Measurements from ENCODE around the gene CFAP69. TPM values are rescaled to one million over a fixed set of nuclear protein-coding genes. Genes with fewer than 3 reads are reported as not detected.

The CFAP69 gene
- total RNA-seq, 1 experiment from 2014 or later = 15.0 TPM

- no peak overlapping the region for H2AFZ ChIP-seq
- POLR2A ChIA-PET (ENCODE audit: unreplicated experiment) = no interaction called here
- no TSS peak for BruUV-seq (replicated peaks)
- H3K9me3 ChIP-seq (ENCODE audit: insufficient read depth, low read depth) = no peaks in the 10 kb centered on the region
- TF ChIP-seq CTCF (conservative IDR thresholded peaks at IDR 0.05) (no peak), EZH2 (IDR thresholded peaks at IDR 0.05; ENCODE audit: low read depth) (no peak)
- 0 out of 2 replicates have a peak, but pooled peaks cover 7% of the 10 kb centered on the region for H3K36me3 ChIP-seq (ENCODE audit: low read depth)
- no peaks in the 10 kb centered on the region for H3F3A ChIP-seq (ENCODE audit: insufficient read depth, low read depth)
- H3K27ac ChIP-seq = no peak overlapping the region
- H3K79me2 ChIP-seq (ENCODE audit: low read depth) = no peaks in the 10 kb centered on the region
- DNase-seq = no peak
- H4K20me1 ChIP-seq (ENCODE audit: insufficient read depth) = no peaks in the 10 kb centered on the region
- CTCF ChIA-PET = no interaction called here
- no peaks in the 10 kb centered on the region for H3K4me1 ChIP-seq (replicated peaks; ENCODE audit: insufficient read depth)
- H3K27me3 ChIP-seq (ENCODE audit: insufficient read depth, low read depth) = no peaks in the 10 kb centered on the region
- H3K4me3 ChIP-seq = no peak overlapping the region
- intact Hi-C loops (cut with micrococcal nuclease; ENCODE audit: unreplicated experiment) = no loop called here
- H3K9me2 ChIP-seq (ENCODE audit: insufficient read depth) = no peaks in the 10 kb centered on the region
- H3K4me2 ChIP-seq = no peak overlapping the region
These were observed 64.9 kb downstream of the CFAP69 start for GRCh38 chr7:90309872-90310271.

GRCh38 chr7:90311175-90311574, 66.2 kb downstream of the CFAP69 start:
- H3K9me2 ChIP-seq (ENCODE audit: insufficient read depth) = no peaks in the 10 kb centered on the region
- 0 out of 2 replicates have a peak, but pooled peaks cover 7% of the 10 kb centered on the region for H3K36me3 ChIP-seq (ENCODE audit: low read depth)
- no peaks in the 10 kb centered on the region for H3K79me2 ChIP-seq (ENCODE audit: low read depth)
- POLR2A ChIA-PET (ENCODE audit: unreplicated experiment) = no interaction called here
- intact Hi-C loops (cut with micrococcal nuclease; ENCODE audit: unreplicated experiment) = no loop called here
- H4K20me1 ChIP-seq (ENCODE audit: insufficient read depth) = no peaks in the 10 kb centered on the region
- no peaks in the 10 kb centered on the region for H3K9me3 ChIP-seq (ENCODE audit: insufficient read depth, low read depth)
- H2AFZ ChIP-seq = no peak overlapping the region
- H3K4me1 ChIP-seq (replicated peaks; ENCODE audit: insufficient read depth) = no peaks in the 10 kb centered on the region
- H3K27ac ChIP-seq = no peak overlapping the region
- no peaks in the 10 kb centered on the region for H3K27me3 ChIP-seq (ENCODE audit: insufficient read depth, low read depth)
- H3K4me2 ChIP-seq = no peak overlapping the region
- no peak for DNase-seq
- BruUV-seq (replicated peaks) = no TSS peak
- H3K4me3 ChIP-seq = no peak overlapping the region
- no peaks in the 10 kb centered on the region for H3F3A ChIP-seq (ENCODE audit: insufficient read depth, low read depth)
- CTCF ChIA-PET = no interaction called here
- TF ChIP-seq CTCF (conservative IDR thresholded peaks at IDR 0.05) = no peak
- no peak for TF ChIP-seq EZH2 (IDR thresholded peaks at IDR 0.05; ENCODE audit: low read depth)

- no peak for TF ChIP-seq EZH2 (IDR thresholded peaks at IDR 0.05; ENCODE audit: low read depth)
- no peak; the same call in 1 of the 2 replicates for TF ChIP-seq CTCF (conservative IDR thresholded peaks at IDR 0.05)
- ChIA-PET POLR2A (ENCODE audit: unreplicated experiment) (interaction anchor here (0.7 kb wide), 2 partner anchors 100 to 115 kb away, joined by 3 to 6 read pairs; no protein-coding TSS in a partner anchor), CTCF (interaction anchor here (0.6 to 1.4 kb wide), 3 partner anchors 98 to 115 kb away, joined by 3 to 6 read pairs (median 3); partner anchors contain the start of gene STEAP2)
- Histone ChIP-seq H3K9me3 (ENCODE audit: insufficient read depth, low read depth) (no peaks in the 10 kb centered on the region), H2AFZ (no peak overlapping the region), H4K20me1 (ENCODE audit: insufficient read depth) (no peaks in the 10 kb centered on the region), H3K4me2 (no peak overlapping the region), H3K27me3 (ENCODE audit: insufficient read depth, low read depth) (no peaks in the 10 kb centered on the region), H3K4me1 (replicated peaks; ENCODE audit: insufficient read depth) (no peaks in the 10 kb centered on the region), H3K79me2 (ENCODE audit: low read depth) (no peaks in the 10 kb centered on the region), H3F3A (ENCODE audit: insufficient read depth, low read depth) (no peaks in the 10 kb centered on the region), H3K9me2 (ENCODE audit: insufficient read depth) (no peaks in the 10 kb centered on the region), H3K36me3 (ENCODE audit: low read depth) (no peaks in the 10 kb centered on the region), H3K27ac (no peak overlapping the region), H3K4me3 (no peak overlapping the region)
- DNase-seq = no peak
- intact Hi-C loops (cut with micrococcal nuclease; ENCODE audit: unreplicated experiment) = no loop called here
- BruUV-seq (replicated peaks) = no TSS peak
These were observed 67.8 kb downstream of the CFAP69 start for GRCh38 chr7:90312745-90313144.

Data from PC-9 (cell line).